ENCODE results near the gene TMEM269.
"Not testable (repeated sequence)": the region's sequence is repeated elsewhere in the genome, so short reads cannot be mapped to it uniquely, and the experiment has no call there.

Gene TMEM269

DNA sequence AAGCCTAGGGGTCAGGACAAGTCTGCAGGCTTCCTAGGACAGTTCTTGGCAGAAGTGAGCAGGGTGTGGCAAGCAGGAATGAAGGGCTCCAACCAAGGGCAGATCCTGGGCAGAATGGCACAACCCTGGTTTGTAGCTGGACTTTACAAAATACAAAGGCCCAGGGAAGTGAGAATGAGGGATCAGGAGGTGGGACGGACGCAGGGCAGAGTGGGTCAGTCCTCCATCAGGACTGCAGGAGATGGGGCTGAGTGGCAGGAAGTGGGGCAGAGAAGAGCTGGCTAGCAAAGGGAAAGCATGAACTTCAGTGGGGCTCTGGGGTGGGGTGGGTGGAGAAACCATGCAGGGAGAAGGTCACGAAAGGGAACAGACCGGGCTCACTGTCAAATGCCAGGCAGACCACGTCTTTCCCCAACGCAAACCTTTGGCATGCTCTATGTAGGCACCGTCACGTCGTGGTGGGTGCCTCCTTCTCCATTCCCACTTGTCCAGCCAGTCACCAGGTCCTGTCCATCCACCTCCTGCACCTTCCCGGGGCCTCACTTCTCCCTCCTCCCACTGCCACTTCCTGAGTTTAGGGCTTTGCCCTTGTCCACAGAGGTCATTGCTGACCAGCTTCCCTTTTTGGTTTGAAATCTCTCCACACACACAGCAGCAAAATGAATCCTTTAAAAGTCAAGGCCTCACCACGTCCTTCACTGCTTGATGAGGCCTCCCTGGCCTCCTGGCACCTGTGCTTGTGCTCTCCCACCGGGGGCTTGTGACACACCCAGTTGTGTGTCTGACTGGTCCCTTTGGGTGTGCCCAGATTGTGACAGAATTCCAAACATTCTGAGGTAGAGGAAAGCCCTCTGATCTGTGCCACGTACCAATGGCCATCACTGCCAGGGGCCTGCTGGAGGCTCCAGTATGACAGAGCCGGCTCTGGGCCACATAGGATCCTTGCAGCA is 36.1 kb upstream of the TMEM269 start:
- peak; percentile 60 for DNase-seq (ENCODE audit: low spot score)

GRCh38 chr1:42750041-42750440 is 34.8 kb upstream of the TMEM269 start:
- DNase-seq (ENCODE audit: low spot score), result no peak

DNA sequence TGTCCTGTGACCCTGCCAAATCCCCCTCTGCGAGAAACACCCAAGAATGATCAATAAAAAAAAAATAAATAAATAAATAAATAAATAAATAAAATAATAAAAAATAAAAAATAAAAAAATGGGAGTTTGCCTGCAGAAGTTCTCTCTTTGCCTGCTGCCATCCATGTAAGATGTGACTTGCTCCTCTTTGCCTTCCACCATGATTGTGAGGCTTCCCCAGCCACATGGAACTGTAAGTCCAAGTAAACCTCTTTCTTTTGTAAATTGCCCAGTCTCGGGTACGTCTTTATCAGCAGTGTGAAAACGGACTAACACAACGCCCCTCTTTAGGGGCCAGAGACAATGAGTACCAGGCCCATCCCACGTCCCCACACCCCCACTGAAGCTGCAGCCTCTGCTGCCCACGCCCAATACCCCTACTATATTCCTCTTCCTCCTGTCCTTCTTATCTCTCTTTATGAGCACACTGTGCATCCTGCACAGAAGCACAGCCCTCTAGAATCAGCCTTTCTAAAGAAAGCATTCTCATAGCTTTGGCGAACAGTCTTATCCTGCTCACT is 33.2 kb upstream of the TMEM269 start:
- not testable (repeated sequence) for DNase-seq (ENCODE audit: low spot score)

- no peak for DNase-seq (ENCODE audit: low spot score)
Observed at GRCh38 chr1:42752284-42752683, 32.5 kb upstream of the TMEM269 start.

- DNase-seq (ENCODE audit: low spot score), result no peak
Observed at GRCh38 chr1:42753070-42753469, 31.7 kb upstream of the TMEM269 start.

DNA sequence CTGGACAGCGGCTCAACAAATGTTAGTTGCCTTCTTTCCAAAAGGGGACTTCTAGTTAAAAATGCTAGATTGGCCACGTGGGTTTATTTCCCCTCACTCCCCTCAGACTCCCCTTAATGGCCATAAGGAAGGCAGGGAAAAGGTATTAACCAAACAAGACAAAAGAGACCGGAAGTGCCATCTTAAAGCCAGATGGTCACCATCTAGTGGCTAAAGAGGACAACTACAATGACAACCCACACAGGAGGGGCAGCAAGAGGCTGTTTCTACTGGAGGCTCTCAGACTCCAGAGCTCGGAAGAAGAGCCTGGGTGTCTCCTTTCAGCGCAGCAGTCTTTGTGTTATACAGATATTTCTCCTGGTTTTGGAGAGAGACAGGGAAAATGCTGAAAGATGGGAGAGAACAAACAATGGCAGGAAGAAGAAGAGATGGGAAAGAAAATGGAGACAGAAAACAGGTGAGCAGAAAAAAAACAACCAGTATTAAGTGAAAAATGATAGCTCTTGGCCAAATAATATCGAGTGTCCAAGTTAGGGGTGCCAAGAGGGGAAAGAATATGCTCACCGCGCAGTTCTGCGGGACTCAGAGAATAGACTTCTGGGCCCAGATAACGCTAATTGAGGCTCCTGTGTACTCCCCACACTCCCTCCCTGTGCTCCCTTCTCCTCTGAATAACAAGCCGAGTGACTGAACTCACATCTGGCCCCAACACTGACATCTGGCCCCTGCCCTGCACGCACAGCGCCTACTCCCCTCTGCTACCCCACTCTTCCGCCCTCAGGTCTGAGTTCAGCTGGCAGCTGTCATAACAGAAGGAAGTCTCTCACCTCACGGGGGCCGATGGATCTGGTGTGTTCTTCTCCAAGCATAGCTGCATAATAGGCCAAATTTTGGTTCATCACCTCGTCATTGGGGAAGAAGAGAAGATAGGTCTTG is 27.6 kb upstream of the TMEM269 start:
- DNase-seq (ENCODE audit: low spot score), result peak; percentile 61

GRCh38 chr1:42757892-42758275 is 26.9 kb upstream of the TMEM269 start:
- no peak for DNase-seq (ENCODE audit: low spot score)

DNA sequence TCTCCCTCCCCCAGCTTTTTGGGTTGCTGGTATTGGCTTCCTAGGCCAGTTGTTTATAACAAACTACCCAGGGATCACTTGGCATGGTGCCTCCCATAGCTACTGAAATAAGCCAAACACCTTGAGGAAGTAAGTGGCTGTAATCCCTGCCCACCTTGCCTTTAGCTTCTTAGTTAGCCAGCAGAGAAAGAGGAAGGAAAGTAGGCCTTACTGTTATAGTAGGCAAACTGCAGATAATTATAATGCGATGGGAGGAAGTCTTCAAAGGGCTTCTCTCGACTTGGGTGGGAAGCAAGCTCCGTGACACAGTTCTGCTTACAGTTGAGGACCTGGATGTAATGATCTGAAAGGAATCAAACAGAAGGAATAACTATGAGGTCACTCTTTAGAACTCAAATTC is 26.1 kb upstream of the TMEM269 start:
- no peak for DNase-seq (ENCODE audit: low spot score)

DNA sequence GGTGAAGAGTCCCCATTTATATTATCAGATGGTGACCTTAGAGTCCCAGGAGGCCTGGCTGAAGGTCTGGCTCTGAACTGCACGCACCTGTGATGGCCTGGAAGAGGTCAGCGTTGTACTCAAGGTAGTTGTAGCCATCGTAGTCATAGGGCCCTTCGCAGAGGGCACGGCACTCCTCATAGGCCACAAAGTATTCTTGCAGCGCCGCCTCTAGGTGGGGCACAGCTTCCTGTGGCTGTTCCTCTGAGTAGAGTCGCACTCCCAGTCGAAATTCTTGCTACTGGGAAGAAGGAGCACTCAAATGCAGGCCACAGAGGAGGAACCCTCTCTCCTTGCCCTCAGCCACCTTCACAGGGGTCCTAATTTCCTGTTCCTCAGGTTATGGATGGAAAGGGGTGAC is 25.7 kb upstream of the TMEM269 start:
- no peak for DNase-seq (ENCODE audit: low spot score)

DNA sequence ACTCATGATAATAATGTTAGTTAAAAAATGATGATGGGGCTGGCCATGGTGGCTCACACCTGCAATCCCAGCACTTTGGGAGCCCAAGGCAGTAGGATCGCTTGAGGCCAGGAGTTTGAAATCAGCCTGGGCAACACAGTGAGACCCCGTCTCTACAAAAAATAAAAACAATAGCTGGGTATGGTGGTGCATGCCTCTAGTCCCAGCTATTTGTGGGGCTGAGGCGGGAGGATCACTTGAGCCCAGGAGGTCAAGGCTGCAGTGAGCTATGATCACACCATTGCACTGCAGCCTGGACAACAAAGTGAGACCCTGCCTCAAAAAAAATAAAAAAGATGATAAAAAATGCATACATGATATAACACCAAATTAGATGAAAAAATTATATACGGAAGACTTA is 23.2 kb upstream of the TMEM269 start:
- DNase-seq (ENCODE audit: low spot score), result no peak

DNA sequence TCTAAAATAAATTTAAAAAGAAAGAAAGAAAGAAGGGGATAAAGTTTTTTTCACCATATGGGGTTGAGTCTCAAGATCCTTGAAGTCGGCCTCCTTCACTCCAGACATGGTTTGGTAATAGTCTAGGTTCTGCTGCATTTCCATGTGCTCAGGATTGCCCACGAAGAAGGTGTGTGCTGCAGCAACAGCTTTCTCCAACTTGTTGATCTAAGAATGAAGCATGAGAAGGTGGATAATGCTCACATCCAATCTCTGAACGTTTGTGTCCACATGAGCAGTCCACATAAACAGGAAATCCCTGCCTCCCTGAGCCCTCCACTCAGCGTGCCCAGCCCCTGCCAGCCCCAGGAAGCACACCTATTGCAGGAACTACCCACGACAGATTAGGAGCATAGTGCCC is 22.5 kb upstream of the TMEM269 start:
- DNase-seq (ENCODE audit: low spot score), result no peak

GRCh38 chr1:42765269-42765668 is 19.5 kb upstream of the TMEM269 start:
- DNase-seq (ENCODE audit: low spot score), result no peak

- peak; percentile 77 for DNase-seq (ENCODE audit: low spot score)
Observed at GRCh38 chr1:42765832-42766740, 18.7 kb upstream of the TMEM269 start.

DNA sequence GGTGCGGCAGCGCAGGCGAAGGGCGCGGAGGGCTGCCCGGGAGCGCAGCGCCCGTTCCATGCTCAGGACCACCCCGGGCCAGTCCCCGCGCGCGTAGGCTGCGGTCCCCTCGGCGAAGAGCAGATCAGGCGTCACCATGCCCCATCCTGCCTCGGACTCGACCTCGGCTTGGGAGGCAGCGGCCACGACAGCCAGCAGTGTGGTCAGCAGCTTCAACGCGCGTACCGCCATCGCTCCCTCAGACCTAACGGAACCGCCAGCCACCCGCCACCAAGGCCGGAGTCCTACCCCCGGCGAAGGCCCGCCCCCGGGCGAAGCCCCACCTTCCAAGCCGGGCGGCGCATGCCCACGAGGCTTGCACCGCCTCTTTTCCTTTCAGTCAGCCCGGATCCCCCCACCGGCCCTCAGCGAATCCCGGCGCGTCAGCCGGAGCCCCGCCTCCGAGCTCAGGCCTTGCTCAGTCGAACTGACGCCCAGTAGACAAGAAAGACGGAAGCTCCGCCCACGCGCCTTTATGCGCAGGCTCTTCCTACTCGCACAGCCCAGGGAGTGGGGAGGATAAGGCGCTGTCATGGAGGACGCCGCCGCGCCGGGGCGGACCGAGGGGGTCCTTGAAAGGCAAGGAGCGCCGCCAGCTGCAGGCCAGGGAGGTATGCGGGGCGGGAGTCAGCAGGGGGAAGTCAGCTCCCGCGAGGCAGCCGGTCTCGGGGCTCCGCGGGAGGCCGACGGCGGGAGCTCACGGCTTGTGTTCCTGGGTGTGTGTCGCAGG is 17.9 kb upstream of the TMEM269 start, which contains the start of the genes C1orf50 and P3H1:
Gene C1orf50 (plus strand): TSS at position 509 of the 769 bp plus-strand sequence. CDS start 63 bp downstream, at position 572.
Gene P3H1 (minus strand): TSS at position 288 of the 769 bp plus-strand sequence. CDS start 57 bp downstream, at position 231.
- DNase-seq (ENCODE audit: low spot score), result peak; percentile 97

- peak; percentile 26 for DNase-seq (ENCODE audit: low spot score)
Observed at GRCh38 chr1:42767510-42768000, 17.2 kb upstream of the TMEM269 start.

DNA sequence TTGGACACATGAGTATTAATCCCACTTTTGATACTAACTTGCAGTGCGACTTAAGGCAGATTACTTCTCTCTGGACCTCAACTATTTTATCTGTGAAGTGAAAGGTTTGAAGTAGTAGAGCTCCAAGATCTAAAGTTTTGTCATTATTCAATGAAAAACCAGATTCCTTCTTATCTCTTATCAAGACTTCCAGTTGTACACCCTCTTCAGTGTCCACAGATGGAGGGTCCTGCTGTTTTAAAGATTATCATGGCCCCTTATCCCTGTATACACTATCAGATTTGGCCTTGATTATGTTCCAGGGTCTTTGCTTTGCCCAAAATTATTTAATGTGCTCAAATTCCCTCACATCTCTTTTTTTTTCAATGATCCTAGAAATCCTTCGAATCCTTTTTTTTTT is 16.6 kb upstream of the TMEM269 start:
- DNase-seq (ENCODE audit: low spot score), result no peak

DNA sequence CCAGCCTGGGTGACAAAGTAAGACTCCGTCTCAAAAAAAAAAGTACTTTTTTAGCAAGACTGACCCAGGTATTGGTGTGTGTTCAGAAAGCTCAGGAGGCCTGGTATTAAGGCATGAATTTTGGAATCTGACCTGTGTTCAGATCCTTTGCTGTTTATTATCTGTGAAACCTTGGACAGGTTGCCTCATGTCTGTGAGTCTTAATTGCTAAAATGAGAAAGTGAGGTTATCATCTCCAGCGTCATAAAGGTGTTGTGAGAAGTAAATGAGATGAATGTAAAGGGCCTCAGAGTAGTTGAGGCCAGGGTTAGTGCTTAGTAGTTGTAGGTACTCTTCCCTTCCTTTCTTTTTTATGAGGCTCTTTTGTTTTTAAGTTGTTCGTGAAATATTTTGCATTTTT is 15.0 kb upstream of the TMEM269 start:
- no peak for DNase-seq (ENCODE audit: low spot score)

DNA sequence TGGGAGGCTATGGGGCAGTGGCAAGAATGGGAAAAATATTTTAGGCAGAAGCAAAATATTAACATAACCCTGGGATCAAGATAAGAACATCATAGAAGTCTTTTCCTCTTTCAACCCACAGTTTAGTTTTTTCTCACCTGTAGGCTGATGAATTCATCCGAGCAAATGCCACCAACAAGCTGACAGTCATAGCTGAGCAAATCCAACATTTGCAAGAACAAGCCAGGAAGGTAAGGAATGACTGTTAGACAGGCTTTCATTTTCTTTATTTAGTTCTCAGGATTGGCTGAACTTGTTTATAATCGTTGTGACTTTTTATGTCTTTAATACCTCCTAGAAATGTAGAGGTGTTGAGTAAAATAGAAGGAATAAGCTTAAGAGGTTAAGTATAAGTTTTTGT is 11.4 kb upstream of the TMEM269 start:
- DNase-seq (ENCODE audit: low spot score), result no peak

- DNase-seq (ENCODE audit: low spot score), result no peak
Observed at GRCh38 chr1:42774928-42775526, 9.8 kb upstream of the TMEM269 start.

- DNase-seq (ENCODE audit: low spot score), result no peak
Observed at GRCh38 chr1:42776502-42776901, 8.3 kb upstream of the TMEM269 start.

All from SW480 (cell line).